BE2C (cell line): Measurements from ENCODE around the gene PLXDC2.

Source experiments
- DNase-seq: peaks from one replicate; pipeline ENCODE4 v3.0.0-alpha.2; 2020
- H3K27me3 ChIP-seq: fragments of 250-450 bp; sonication (Bioruptor Pico); 2 replicates; pipeline ENCODE4 v1.5.1; 2020; ENCODE audit warnings: mild to moderate bottlenecking
- H3K36me3 ChIP-seq: fragments of 250-450 bp; sonication (Bioruptor Pico); 2 replicates; pipeline ENCODE4 v1.5.1; 2020; ENCODE audit warnings: mild to moderate bottlenecking
- H3K4me1 ChIP-seq: fragments of 250-450 bp; sonication (Bioruptor Pico); 2 replicates; pipeline ENCODE4 v1.5.1; 2020
- H3K4me3 ChIP-seq: 2 replicates; pipeline ENCODE4 v1.5.1; 2011; ENCODE audit warnings: low read depth, low read length
- H3K9me3 ChIP-seq: fragments of 250-450 bp; sonication (Bioruptor Pico); 2 replicates; pipeline ENCODE4 v1.5.1; 2020
- CTCF ChIP-seq: IDR thresholded peaks from 2 replicates; pipeline ENCODE4 v1.5.1; 2012; ENCODE audit warnings: mild to moderate bottlenecking, low read depth, low read length

PLXDC2 gene

GRCh38 chr10:20065814-20066213 lies 249.6 kb downstream of the PLXDC2 start:
- TF ChIP-seq CTCF, result no peak
- H3K36me3 ChIP-seq, result no peaks in the 10 kb centered on the region
- DNase-seq, result no peak

GRCh38 chr10:20073167-20073566 lies 256.9 kb downstream of the PLXDC2 start:
- no peak for TF ChIP-seq CTCF
- no peak overlapping the region for H3K4me3 ChIP-seq
- no peaks in the 10 kb centered on the region for H3K9me3 ChIP-seq
- no peaks in the 10 kb centered on the region for H3K36me3 ChIP-seq
- DNase-seq, result no peak
- no peaks in the 10 kb centered on the region for H3K27me3 ChIP-seq
- H3K4me1 ChIP-seq, result no peaks in the 10 kb centered on the region

More at GRCh38 chr10:20065814-20066213, 249.6 kb downstream of the PLXDC2 start:
- H3K27me3 ChIP-seq, result no peaks in the 10 kb centered on the region
- no peaks in the 10 kb centered on the region for H3K9me3 ChIP-seq
- H3K4me3 ChIP-seq, result no peak overlapping the region
- H3K4me1 ChIP-seq, result no peaks in the 10 kb centered on the region

GRCh38 chr10:20075713-20076112 lies 259.5 kb downstream of the PLXDC2 start:
- no peak for TF ChIP-seq CTCF
- H3K27me3 ChIP-seq, result no peaks in the 10 kb centered on the region
- no peaks in the 10 kb centered on the region for H3K9me3 ChIP-seq
- no peaks in the 10 kb centered on the region for H3K4me1 ChIP-seq
- H3K36me3 ChIP-seq, result no peaks in the 10 kb centered on the region
- no peak overlapping the region for H3K4me3 ChIP-seq
- DNase-seq, result no peak

GRCh38 chr10:20084451-20084850 lies 268.2 kb downstream of the PLXDC2 start:
- no peaks in the 10 kb centered on the region for H3K9me3 ChIP-seq
- H3K4me1 ChIP-seq, result no peaks in the 10 kb centered on the region
- no peak for DNase-seq
- H3K36me3 ChIP-seq, result no peaks in the 10 kb centered on the region
- H3K27me3 ChIP-seq, result no peaks in the 10 kb centered on the region
- TF ChIP-seq CTCF, result no peak
- H3K4me3 ChIP-seq, result no peak overlapping the region

- Histone ChIP-seq H3K4me1 (no peaks in the 10 kb centered on the region), H3K9me3 (no peaks in the 10 kb centered on the region), H3K27me3 (no peaks in the 10 kb centered on the region), H3K36me3 (no peaks in the 10 kb centered on the region), H3K4me3 (no peak overlapping the region)
- no peak for TF ChIP-seq CTCF
- DNase-seq, result no peak
Measured at GRCh38 chr10:20085115-20085514, 268.9 kb downstream of the PLXDC2 start.

- Histone ChIP-seq H3K4me3 (no peak overlapping the region), H3K36me3 (no peaks in the 10 kb centered on the region), H3K27me3 (no peaks in the 10 kb centered on the region), H3K9me3 (no peaks in the 10 kb centered on the region), H3K4me1 (no peaks in the 10 kb centered on the region)
- no peak for DNase-seq
- no peak for TF ChIP-seq CTCF
Measured at GRCh38 chr10:20087353-20087752, 271.1 kb downstream of the PLXDC2 start.
